HepG2 (cell line): ENCODE results near the gene GPT2. TPM values are rescaled to one million over a fixed set of nuclear protein-coding genes. Genes with fewer than 3 reads are reported as not detected.

Experiments used
- BHLHE40 ChIP-seq: IDR thresholded peaks from 2 replicates; pipeline ENCODE4 v1.6.1; 2011; ENCODE audit warnings: low read length, improper control_type of control experiment
- CBFB ChIP-seq: sonication (generic); formaldehyde crosslinking; IDR thresholded peaks from 2 replicates; pipeline ENCODE4 v1.4.0; 2020; ENCODE audit warnings: missing genetic modification reagents
- CERS6 ChIP-seq: sonication (generic); formaldehyde crosslinking; IDR thresholded peaks from 2 replicates; pipeline ENCODE4 v1.5.0; 2020; ENCODE audit warnings: missing genetic modification reagents
- DNMT1 ChIP-seq: sonication (generic); formaldehyde crosslinking; IDR thresholded peaks from 2 replicates; pipeline ENCODE4 v1.5.1; 2020; ENCODE audit warnings: mild to moderate bottlenecking, missing genetic modification reagents
- GTF2F1 ChIP-seq: fragments of 150-350 bp; IDR thresholded peaks from 2 replicates; pipeline ENCODE4 v1.6.1; 2014; ENCODE audit warnings: low read length
- HMGXB3 ChIP-seq: sonication (generic); formaldehyde crosslinking; IDR thresholded peaks from 2 replicates; pipeline ENCODE4 v1.4.0; 2020; ENCODE audit warnings: missing genetic modification reagents, borderline replicate concordance
- HOXD1 ChIP-seq: sonication (generic); formaldehyde crosslinking; IDR thresholded peaks from 2 replicates; pipeline ENCODE4 v1.5.0; 2020; ENCODE audit warnings: missing genetic modification reagents
- NFKBIZ ChIP-seq: IDR thresholded peaks from 2 replicates; pipeline ENCODE4 v1.6.1; 2018; ENCODE audit warnings: missing genetic modification reagents, missing compliant biosample characterization
- PATZ1 ChIP-seq: sonication (generic); formaldehyde crosslinking; IDR thresholded peaks from 2 replicates; pipeline ENCODE4 v1.4.0; 2020; ENCODE audit warnings: missing genetic modification reagents
- PBX3 ChIP-seq: sonication (generic); formaldehyde crosslinking; IDR thresholded peaks from 2 replicates; pipeline ENCODE4 v1.8.1; 2023; ENCODE audit warnings: missing genetic modification reagents, inconsistent platforms, borderline replicate concordance
- RBM39 ChIP-seq: fragments of 200-400 bp; formaldehyde crosslinking; IDR thresholded peaks from one replicate; pipeline ENCODE4 v1.6.1; 2018; ENCODE audit warnings: antibody characterized with exemption, mild to moderate bottlenecking, low read depth, low read length; ENCODE audit not compliant: poor library complexity, severe bottlenecking
- REL ChIP-seq: sonication (generic); formaldehyde crosslinking; conservative IDR thresholded peaks from 2 replicates; pipeline ENCODE4 v1.8.0; 2022; ENCODE audit warnings: mild to moderate bottlenecking, missing genetic modification reagents, moderate library complexity
- RXRB ChIP-seq: IDR thresholded peaks from 2 replicates; pipeline ENCODE4 v1.6.1; 2016; ENCODE audit warnings: borderline replicate concordance, missing genetic modification reagents, missing compliant biosample characterization
- SAP130 ChIP-seq: IDR thresholded peaks from 2 replicates; pipeline ENCODE4 v1.6.1; 2016; ENCODE audit warnings: low read depth
- TFE3 ChIP-seq: IDR thresholded peaks from 2 replicates; pipeline ENCODE4 v1.6.1; 2016
- ZNF121 ChIP-seq: sonication (generic); formaldehyde crosslinking; IDR thresholded peaks from 2 replicates; pipeline ENCODE4 v1.5.0; 2020; ENCODE audit warnings: mild to moderate bottlenecking, missing genetic modification reagents
- ZNF253 ChIP-seq: sonication (generic); formaldehyde crosslinking; IDR thresholded peaks from 2 replicates; pipeline ENCODE4 v1.8.0; 2022; ENCODE audit warnings: mild to moderate bottlenecking, missing genetic modification reagents, borderline replicate concordance
- ZNF367 ChIP-seq: sonication (generic); formaldehyde crosslinking; IDR thresholded peaks from 2 replicates; pipeline ENCODE4 v1.4.0; 2020; ENCODE audit warnings: missing genetic modification reagents, borderline replicate concordance
- ZNF780A ChIP-seq: sonication (generic); formaldehyde crosslinking; IDR thresholded peaks from 2 replicates; pipeline ENCODE4 v1.8.0; 2022; ENCODE audit warnings: mild to moderate bottlenecking, missing genetic modification reagents, moderate library complexity
- polyA plus RNA-seq, 8 experiments: library from polyadenylated mRNA; depleted of rRNA in 3 of 8; stranded (reverse) in 7 of 8; unstranded in 1 of 8; fragments of >200 nt; fragmentation: Illumina TruSeq in 4 of 8; extraction: Trizol in 4 of 8; gene quantifications; 2 replicates each; pipeline versions ENCODE4 v1.2.1 to v1.2.3, GENCODE V29; 2011 to 2016; ENCODE audit warnings: low read depth in 4 of 8, missing spikeins in 1 of 8, mixed read lengths in 1 of 8; ENCODE audit not compliant: insufficient read depth in 1 of 8
- total RNA-seq, 5 experiments: library from RNA; depleted of rRNA; stranded (reverse); fragments of >200 nt; fragmentation: Illumina TruSeq; extraction: Trizol; gene quantifications; 2 replicates each; pipeline ENCODE4 v1.2.3, GENCODE V29; 2016; ENCODE audit warnings: low read depth in 1 of 5

Gene GPT2
- total and polyA plus RNA-seq, 2 of the 13 experiments (the other 11 are each of a cell fraction or from before 2014, with no cell fraction given): 138 to 267 TPM

- peak; percentile 44; the same call in 1 of the 2 replicates for TF ChIP-seq HMGXB3 (CRISPR knock-in tag)
- TF ChIP-seq SAP130 (CRISPR knock-in tag): peak; percentile 94
- peak; percentile 67 for TF ChIP-seq PATZ1
- peak; percentile 82; the same call in 1 of the 2 replicates for TF ChIP-seq NFKBIZ
- peak; percentile 43; the same call in 1 of the 2 replicates for TF ChIP-seq TFE3 (CRISPR knock-in tag)
- TF ChIP-seq DNMT1 (CRISPR knock-in tag): no peak; the same call in 1 of the 2 replicates
- no peak for TF ChIP-seq GTF2F1
- TF ChIP-seq ZNF253: no peak
- TF ChIP-seq RBM39: peak; percentile 48
- peak; percentile 82; the same call in 1 of the 2 replicates for TF ChIP-seq ZNF780A (CRISPR knock-in tag)
- no peak for TF ChIP-seq ZNF367 (CRISPR knock-in tag)
- peak; percentile 70 for TF ChIP-seq ZNF121 (CRISPR knock-in tag)
- no peak for TF ChIP-seq BHLHE40
- peak; percentile 87 for TF ChIP-seq CBFB
- TF ChIP-seq RXRB (CRISPR knock-in tag): peak; percentile 88
- peak; percentile 99 for TF ChIP-seq HOXD1 (CRISPR knock-in tag)
- no peak for TF ChIP-seq CERS6 (CRISPR knock-in tag)
- peak; percentile 68 for TF ChIP-seq REL (CRISPR knock-in tag)
- no peak for TF ChIP-seq PBX3 (CRISPR knock-in tag)
Observed at GRCh38 chr16:46918905-46919792, 35.0 kb downstream of the GPT2 start (continued).
